ENCODE measurements around the gene BEST3. TPM values are rescaled to one million over a fixed set of nuclear protein-coding genes. Genes with fewer than 3 reads are reported as not detected.
A peak's percentile ranks its signal among the peaks of the same experiment; 100 is the strongest.

The BEST3 gene
- 0.09 TPM for polyA plus RNA-seq (2012; ENCODE audit: low read depth, missing spikeins)

- DNase-seq (ENCODE audit: insufficient read length, low spot score) = no peak
- TF ChIP-seq POLR2A (IDR thresholded peaks at IDR 0.05; ENCODE audit: low read depth, low read length) (no peak), TAF1 (IDR thresholded peaks at IDR 0.05; ENCODE audit: low read depth, low read length) (no peak), POLR2AphosphoS5 (IDR thresholded peaks at IDR 0.05; ENCODE audit: low read depth, low read length) (no peak), PAX5 (IDR thresholded peaks at IDR 0.05; ENCODE audit: insufficient read depth, low read length, severe bottlenecking) (no peak), POU2F2 (IDR thresholded peaks at IDR 0.05; ENCODE audit: low read depth, low read length) (no peak), SPI1 (IDR thresholded peaks at IDR 0.05; ENCODE audit: low read depth, low read length) (no peak)
- FAIRE-seq = no peak
Observed at GRCh38 chr12:69698769-69699540, at the start of gene BEST3. Gene BEST3 (minus strand): TSS chr12:69699303. CDS start chr12:69697798, 1,505 bp downstream.

- DNase-seq (ENCODE audit: insufficient read length, low spot score) = no peak
- no peak for TF ChIP-seq POU2F2 (IDR thresholded peaks at IDR 0.05; ENCODE audit: low read depth, low read length)
- no peak for TF ChIP-seq PAX5 (IDR thresholded peaks at IDR 0.05; ENCODE audit: insufficient read depth, low read length, severe bottlenecking)
- TF ChIP-seq POLR2A (IDR thresholded peaks at IDR 0.05; ENCODE audit: low read depth, low read length) = no peak
- TF ChIP-seq SPI1 (IDR thresholded peaks at IDR 0.05; ENCODE audit: low read depth, low read length) = no peak
- no peak for TF ChIP-seq POLR2AphosphoS5 (IDR thresholded peaks at IDR 0.05; ENCODE audit: low read depth, low read length)
- no peak for TF ChIP-seq TAF1 (IDR thresholded peaks at IDR 0.05; ENCODE audit: low read depth, low read length)
- no peak for FAIRE-seq
Observed at GRCh38 chr12:69744109-69744508, 45.0 kb upstream of the BEST3 start.

- DNase-seq (ENCODE audit: insufficient read length, low spot score) (peak; percentile 29), FAIRE-seq (peak; percentile 80)
- TF ChIP-seq POLR2AphosphoS5 (IDR thresholded peaks at IDR 0.05; ENCODE audit: low read depth, low read length) = no peak
- TF ChIP-seq POLR2A (IDR thresholded peaks at IDR 0.05; ENCODE audit: low read depth, low read length) = no peak
- TF ChIP-seq TAF1 (IDR thresholded peaks at IDR 0.05; ENCODE audit: low read depth, low read length) = no peak
- no peak for TF ChIP-seq POU2F2 (IDR thresholded peaks at IDR 0.05; ENCODE audit: low read depth, low read length)
- no peak for TF ChIP-seq PAX5 (IDR thresholded peaks at IDR 0.05; ENCODE audit: insufficient read depth, low read length, severe bottlenecking)
- no peak for TF ChIP-seq SPI1 (IDR thresholded peaks at IDR 0.05; ENCODE audit: low read depth, low read length)
Observed at GRCh38 chr12:69739287-69740191, 40.4 kb upstream of the BEST3 start.

GRCh38 chr12:69738351-69739286 is 39.5 kb upstream of the BEST3 start, which contains the start of gene RAB3IP:
Gene RAB3IP (plus strand): TSS chr12:69738860. CDS start chr12:69755409, 16,549 bp downstream.
- TF ChIP-seq PAX5 (IDR thresholded peaks at IDR 0.05; ENCODE audit: insufficient read depth, low read length, severe bottlenecking) (peak; percentile 82), TAF1 (IDR thresholded peaks at IDR 0.05; ENCODE audit: low read depth, low read length) (no peak)
- FAIRE-seq (peak; percentile 99), DNase-seq (ENCODE audit: insufficient read length, low spot score) (peak; percentile 89)

GRCh38 chr12:69733638-69734037 is 34.5 kb upstream of the BEST3 start:
- TF ChIP-seq POLR2AphosphoS5 (IDR thresholded peaks at IDR 0.05; ENCODE audit: low read depth, low read length) (no peak), PAX5 (IDR thresholded peaks at IDR 0.05; ENCODE audit: insufficient read depth, low read length, severe bottlenecking) (no peak), SPI1 (IDR thresholded peaks at IDR 0.05; ENCODE audit: low read depth, low read length) (no peak), POLR2A (IDR thresholded peaks at IDR 0.05; ENCODE audit: low read depth, low read length) (no peak), TAF1 (IDR thresholded peaks at IDR 0.05; ENCODE audit: low read depth, low read length) (no peak)
- no peak for DNase-seq (ENCODE audit: insufficient read length, low spot score)
- FAIRE-seq = no peak

GRCh38 chr12:69732088-69732487 is 33.0 kb upstream of the BEST3 start:
- no peak for DNase-seq (ENCODE audit: insufficient read length, low spot score)
- no peak for FAIRE-seq
- TF ChIP-seq POLR2AphosphoS5 (IDR thresholded peaks at IDR 0.05; ENCODE audit: low read depth, low read length) (no peak), PAX5 (IDR thresholded peaks at IDR 0.05; ENCODE audit: insufficient read depth, low read length, severe bottlenecking) (no peak), SPI1 (IDR thresholded peaks at IDR 0.05; ENCODE audit: low read depth, low read length) (no peak), TAF1 (IDR thresholded peaks at IDR 0.05; ENCODE audit: low read depth, low read length) (no peak), POLR2A (IDR thresholded peaks at IDR 0.05; ENCODE audit: low read depth, low read length) (no peak), POU2F2 (IDR thresholded peaks at IDR 0.05; ENCODE audit: low read depth, low read length) (no peak)

DNA sequence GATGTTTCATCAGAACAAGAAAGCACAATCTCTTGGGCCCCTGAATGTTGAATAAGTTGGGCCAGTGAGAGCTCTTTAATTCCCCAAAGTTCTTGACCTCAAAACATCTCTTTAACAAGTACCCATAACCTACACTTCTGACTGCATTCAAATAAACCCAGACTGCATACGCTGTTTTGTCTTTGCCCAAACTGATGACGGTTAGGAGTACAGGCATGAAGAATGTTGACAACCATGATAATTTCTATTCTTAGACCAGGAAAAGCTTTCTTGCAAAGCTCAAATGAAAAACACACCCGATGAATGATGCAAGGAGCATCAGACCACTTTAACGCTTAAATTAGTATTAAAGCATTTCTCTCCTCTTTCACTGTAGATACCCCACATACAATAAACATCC is 27.8 kb upstream of the BEST3 start:
- TF ChIP-seq SPI1 (IDR thresholded peaks at IDR 0.05; ENCODE audit: low read depth, low read length) (no peak), POLR2A (IDR thresholded peaks at IDR 0.05; ENCODE audit: low read depth, low read length) (no peak)
- FAIRE-seq (no peak), DNase-seq (ENCODE audit: insufficient read length, low spot score) (no peak)

- DNase-seq (ENCODE audit: insufficient read length, low spot score) = no peak
- FAIRE-seq = no peak
- no peak for TF ChIP-seq PAX5 (IDR thresholded peaks at IDR 0.05; ENCODE audit: insufficient read depth, low read length, severe bottlenecking)
- no peak for TF ChIP-seq SPI1 (IDR thresholded peaks at IDR 0.05; ENCODE audit: low read depth, low read length)
- TF ChIP-seq POLR2A (IDR thresholded peaks at IDR 0.05; ENCODE audit: low read depth, low read length) = no peak
- no peak for TF ChIP-seq TAF1 (IDR thresholded peaks at IDR 0.05; ENCODE audit: low read depth, low read length)
- no peak for TF ChIP-seq POLR2AphosphoS5 (IDR thresholded peaks at IDR 0.05; ENCODE audit: low read depth, low read length)
- no peak for TF ChIP-seq POU2F2 (IDR thresholded peaks at IDR 0.05; ENCODE audit: low read depth, low read length)
Observed at GRCh38 chr12:69720750-69721149, 21.6 kb upstream of the BEST3 start.

Measured in GM12891 (cell line).